K562 (cell line): ENCODE data around the gene NAV2. TPM values are rescaled to one million over a fixed set of nuclear protein-coding genes. Genes with fewer than 3 reads are reported as not detected.
A peak's percentile ranks its signal among the peaks of the same experiment; 100 is the strongest.

Source experiments
- BACH1 ChIP-seq: fragments of 200-800 bp; sonication (Bioruptor generic); IDR thresholded peaks from 2 replicates; pipeline ENCODE4 v1.6.1; 2016; ENCODE audit warnings: missing genetic modification characterization, missing compliant biosample characterization
- CBX5 ChIP-seq: IDR thresholded peaks from 2 replicates; pipeline ENCODE4 v1.6.1; 2014; ENCODE audit warnings: low read depth, borderline replicate concordance
- CXXC5 ChIP-seq: fragments of 250-450 bp; sonication (Bioruptor Pico); IDR thresholded peaks from 2 replicates; pipeline ENCODE4 v1.8.0; 2022; ENCODE audit warnings: inconsistent platforms, mild to moderate bottlenecking, moderate library complexity
- ELF1 ChIP-seq: fragments of 200-800 bp; sonication (Bioruptor generic); IDR thresholded peaks from 2 replicates; pipeline ENCODE4 v1.6.1; 2016; ENCODE audit warnings: missing genetic modification characterization, missing compliant biosample characterization
- FOXP1 ChIP-seq: sonication (generic); formaldehyde crosslinking; IDR thresholded peaks from 2 replicates; pipeline ENCODE4 v1.8.0; 2022; ENCODE audit warnings: mild to moderate bottlenecking, missing genetic modification reagents
- HCFC1 ChIP-seq: IDR thresholded peaks from 2 replicates; pipeline ENCODE4 v1.6.1; 2012; ENCODE audit warnings: low read depth, low read length, improper control_type of control experiment
- JUN ChIP-seq, 2 experiments: sonication (generic) in 1 of 2; formaldehyde crosslinking in 1 of 2; IDR thresholded peaks; 2 replicates each; pipeline versions ENCODE4 v1.6.1 to v1.8.0; 2012 to 2022; ENCODE audit warnings: borderline replicate concordance in 2 of 2, mild to moderate bottlenecking in 2 of 2, improper control_type of control experiment in 1 of 2, low read depth in 1 of 2, low read length in 1 of 2, missing genetic modification reagents in 1 of 2
- MECOM ChIP-seq: fragments of 250-450 bp; sonication (Bioruptor Pico); IDR thresholded peaks from 2 replicates; pipeline ENCODE4 v1.8.0; 2022; ENCODE audit warnings: inconsistent platforms
- NCOA1 ChIP-seq: fragments of 450-650 bp; IDR thresholded peaks from 2 replicates; pipeline ENCODE4 v1.6.1; 2016; ENCODE audit warnings: low read depth
- SMAD1 ChIP-seq: fragments of 150-350 bp; IDR thresholded peaks from 2 replicates; pipeline ENCODE4 v1.6.1; 2014; ENCODE audit warnings: low read length, low read depth; ENCODE audit not compliant: partially characterized antibody
- SREBF1 ChIP-seq: fragments of 150-350 bp; IDR thresholded peaks from 2 replicates; pipeline ENCODE4 v1.6.1; 2014; ENCODE audit warnings: antibody characterized with exemption, low read depth, low read length, borderline replicate concordance
- SRSF1 ChIP-seq: fragments of 200-400 bp; formaldehyde crosslinking; IDR thresholded peaks from 2 replicates; pipeline ENCODE4 v1.6.1; 2017; ENCODE audit warnings: mild to moderate bottlenecking, low read depth, low read length, moderate library complexity
- TCF7L2 ChIP-seq: fragments of 150-350 bp; IDR thresholded peaks from 2 replicates; pipeline ENCODE4 v1.6.1; 2016; ENCODE audit warnings: low read depth, mild to moderate bottlenecking, low read length, moderate library complexity
- U2AF1 ChIP-seq: fragments of 200-400 bp; formaldehyde crosslinking; optimal IDR thresholded peaks from 2 replicates; pipeline ENCODE3; 2017; ENCODE audit warnings: mild to moderate bottlenecking, low read depth, low read length, moderate library complexity
- XRCC4 ChIP-seq: IDR thresholded peaks from one replicate; pipeline ENCODE4 v1.6.1; 2011; ENCODE audit not compliant: insufficient read depth, insufficient read length; ENCODE audit errors: extremely low read depth
- ZKSCAN8 ChIP-seq: fragments of 200-800 bp; sonication (Bioruptor generic); IDR thresholded peaks from 2 replicates; pipeline ENCODE4 v1.6.1; 2016; ENCODE audit warnings: missing genetic modification characterization, missing compliant biosample characterization
- ZNF224 ChIP-seq: sonication (generic); formaldehyde crosslinking; IDR thresholded peaks from 2 replicates; pipeline ENCODE4 v1.8.0; 2022; ENCODE audit warnings: mild to moderate bottlenecking, missing genetic modification reagents
- ZNF232 ChIP-seq: sonication (generic); formaldehyde crosslinking; IDR thresholded peaks from 2 replicates; pipeline ENCODE4 v1.8.0; 2022; ENCODE audit warnings: mild to moderate bottlenecking, missing genetic modification reagents
- ZNF41 ChIP-seq: fragments of 250-450 bp; sonication (Bioruptor Pico); conservative IDR thresholded peaks from 2 replicates; pipeline ENCODE4 v1.4.0; 2020; ENCODE audit warnings: mild to moderate bottlenecking
- ZNF696 ChIP-seq: fragments of 250-450 bp; sonication (Bioruptor Pico); conservative IDR thresholded peaks from 2 replicates; pipeline ENCODE4 v1.4.0; 2020; ENCODE audit warnings: mild to moderate bottlenecking, moderate library complexity
- ZNF717 ChIP-seq: fragments of 250-450 bp; sonication (Bioruptor Pico); IDR thresholded peaks from 2 replicates; pipeline ENCODE4 v1.5.0; 2021
- polyA plus RNA-seq, 8 experiments: library from polyadenylated mRNA; depleted of rRNA in 4 of 8; stranded (reverse) in 5 of 8; unstranded in 3 of 8; fragments of >200 nt; fragmentation: Nextera tagmentation in 2 of 8; fragmentation: Illumina TruSeq in 1 of 8; extraction: Ambion mirVana in 2 of 8; extraction: Trizol in 1 of 8; gene quantifications; 2 replicates each; pipeline versions ENCODE4 v1.2.1 to v1.2.3, GENCODE V29; 2011 to 2014; ENCODE audit warnings: inconsistent platforms in 1 of 8, missing spikeins in 1 of 8
- total RNA-seq, 7 experiments: library from RNA; depleted of rRNA in 6 of 7; stranded (reverse); fragments of >200 nt in 6 of 7; fragmentation: Illumina TruSeq in 2 of 7; extraction: Trizol in 2 of 7; gene quantifications; 2 replicates each; pipeline versions ENCODE4 v1.2.1 to v1.2.3, GENCODE V29; 2011 to 2021; ENCODE audit warnings: low replicate concordance in 1 of 7
- TF ChIP-seq, protein P1 (sequence below): fragments of 250-450 bp; sonication (Bioruptor Pico); IDR thresholded peaks from 2 replicates; pipeline ENCODE4 v1.8.0; 2021; ENCODE audit warnings: moderate library complexity, mild to moderate bottlenecking, inconsistent platforms
- TF ChIP-seq, protein P2 (sequence below), 2 experiments: fragments of 200-800 bp in 1 of 2; sonication (Bioruptor generic) in 1 of 2; sonication (generic) in 1 of 2; formaldehyde crosslinking in 1 of 2; IDR thresholded peaks in 1 of 2; conservative IDR thresholded peaks in 1 of 2; 2 replicates each; pipeline versions ENCODE4 v1.5.0 to v1.6.1; 2016 to 2020; ENCODE audit warnings: missing compliant biosample characterization in 1 of 2, missing genetic modification characterization in 1 of 2, missing genetic modification reagents in 1 of 2
- TF ChIP-seq, protein P3 (sequence below): sonication (generic); formaldehyde crosslinking; IDR thresholded peaks from 2 replicates; pipeline ENCODE4 v1.8.0; 2022; ENCODE audit warnings: mild to moderate bottlenecking, missing genetic modification reagents

Gene NAV2
- total and polyA plus RNA-seq, 9 of the 15 experiments (the other 6 are each of a cell fraction or from before 2014, with no cell fraction given) = 0.03 to 0.35 (median 0.05) TPM

DNA sequence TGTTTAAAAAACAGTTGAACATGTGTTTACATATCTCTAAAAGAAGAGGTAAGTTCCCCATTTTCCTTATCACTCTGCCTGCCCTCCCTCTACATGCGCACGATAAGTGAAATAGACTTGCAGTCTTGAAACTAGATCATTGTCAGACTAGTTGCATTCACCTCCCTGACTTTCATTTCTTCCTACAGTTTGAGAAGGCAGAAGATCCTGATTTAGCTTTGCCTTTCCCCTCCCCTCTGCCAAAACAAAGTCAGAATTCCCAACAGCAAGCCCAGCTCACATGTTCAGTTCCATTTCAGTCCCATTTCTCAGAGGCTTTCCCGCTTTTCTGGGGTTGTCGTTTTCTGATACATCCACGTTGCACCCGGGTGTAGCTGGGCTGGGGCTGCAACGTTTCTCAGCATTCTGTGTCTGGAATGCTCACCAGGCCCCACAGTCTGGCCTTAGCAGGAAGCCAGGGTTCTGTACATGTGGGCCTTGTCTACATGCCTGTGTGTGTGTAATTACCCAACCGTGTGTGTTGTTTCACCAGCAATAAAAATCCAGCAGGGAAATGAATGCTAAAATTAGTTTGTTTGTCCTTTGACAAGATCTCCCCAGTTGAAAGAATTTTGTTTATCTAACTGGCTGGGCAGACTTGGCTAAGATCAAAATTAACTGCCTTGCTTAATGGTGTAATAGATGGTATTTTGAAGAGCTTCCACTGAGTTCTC is 268.5 kb downstream of the NAV2 start (continued):
- TF ChIP-seq JUN (IDR thresholded peaks at IDR 0.05; ENCODE audit: borderline replicate concordance, low read depth, low read length) = no peak
- TF ChIP-seq JUN (CRISPR knock-in tag; IDR thresholded peaks at IDR 0.05; ENCODE audit: borderline replicate concordance) = no peak
- TF ChIP-seq U2AF1 = no peak
- TF ChIP-seq MECOM (CRISPR knock-in tag) = no peak
- no peak for TF ChIP-seq FOXP1 (CRISPR knock-in tag)
- no peak; the same call in 1 of the 2 replicates for TF ChIP-seq CBX5
- TF ChIP-seq SMAD1 = no peak
- TF ChIP-seq NCOA1 = no peak
- TF ChIP-seq ZNF41 (CRISPR knock-in tag) = no peak
- no peak for TF ChIP-seq SREBF1
- TF ChIP-seq ZNF696 (CRISPR knock-in tag) = no peak
- no peak for TF ChIP-seq HCFC1
- TF ChIP-seq SRSF1 = no peak
- TF ChIP-seq, protein P1, sequence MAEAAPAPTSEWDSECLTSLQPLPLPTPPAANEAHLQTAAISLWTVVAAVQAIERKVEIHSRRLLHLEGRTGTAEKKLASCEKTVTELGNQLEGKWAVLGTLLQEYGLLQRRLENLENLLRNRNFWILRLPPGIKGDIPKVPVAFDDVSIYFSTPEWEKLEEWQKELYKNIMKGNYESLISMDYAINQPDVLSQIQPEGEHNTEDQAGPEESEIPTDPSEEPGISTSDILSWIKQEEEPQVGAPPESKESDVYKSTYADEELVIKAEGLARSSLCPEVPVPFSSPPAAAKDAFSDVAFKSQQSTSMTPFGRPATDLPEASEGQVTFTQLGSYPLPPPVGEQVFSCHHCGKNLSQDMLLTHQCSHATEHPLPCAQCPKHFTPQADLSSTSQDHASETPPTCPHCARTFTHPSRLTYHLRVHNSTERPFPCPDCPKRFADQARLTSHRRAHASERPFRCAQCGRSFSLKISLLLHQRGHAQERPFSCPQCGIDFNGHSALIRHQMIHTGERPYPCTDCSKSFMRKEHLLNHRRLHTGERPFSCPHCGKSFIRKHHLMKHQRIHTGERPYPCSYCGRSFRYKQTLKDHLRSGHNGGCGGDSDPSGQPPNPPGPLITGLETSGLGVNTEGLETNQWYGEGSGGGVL (CRISPR knock-in tag) = no peak
- TF ChIP-seq ZNF717 (CRISPR knock-in tag) = 0 out of 2 replicates have a peak, but pooled peaks have one; percentile 28
- TF ChIP-seq ZKSCAN8 = 0 out of 2 replicates have a peak, but pooled peaks have one; percentile 5
- no peak for TF ChIP-seq XRCC4
- TF ChIP-seq BACH1 (tag) = peak; percentile 58
- no peak for TF ChIP-seq ZNF224 (CRISPR knock-in tag)
- peak; percentile 67 for TF ChIP-seq CXXC5
- no peak for TF ChIP-seq TCF7L2
- no peak for TF ChIP-seq ELF1 (tag)
- TF ChIP-seq, protein P2, sequence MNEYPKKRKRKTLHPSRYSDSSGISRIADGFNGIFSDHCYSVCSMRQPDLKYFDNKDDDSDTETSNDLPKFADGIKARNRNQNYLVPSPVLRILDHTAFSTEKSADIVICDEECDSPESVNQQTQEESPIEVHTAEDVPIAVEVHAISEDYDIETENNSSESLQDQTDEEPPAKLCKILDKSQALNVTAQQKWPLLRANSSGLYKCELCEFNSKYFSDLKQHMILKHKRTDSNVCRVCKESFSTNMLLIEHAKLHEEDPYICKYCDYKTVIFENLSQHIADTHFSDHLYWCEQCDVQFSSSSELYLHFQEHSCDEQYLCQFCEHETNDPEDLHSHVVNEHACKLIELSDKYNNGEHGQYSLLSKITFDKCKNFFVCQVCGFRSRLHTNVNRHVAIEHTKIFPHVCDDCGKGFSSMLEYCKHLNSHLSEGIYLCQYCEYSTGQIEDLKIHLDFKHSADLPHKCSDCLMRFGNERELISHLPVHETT (CRISPR knock-in tag; conservative IDR thresholded peaks at IDR 0.05 in 1 of 2, IDR thresholded peaks at IDR 0.05 in 1 of 2) = no peak
- TF ChIP-seq, protein P3, sequence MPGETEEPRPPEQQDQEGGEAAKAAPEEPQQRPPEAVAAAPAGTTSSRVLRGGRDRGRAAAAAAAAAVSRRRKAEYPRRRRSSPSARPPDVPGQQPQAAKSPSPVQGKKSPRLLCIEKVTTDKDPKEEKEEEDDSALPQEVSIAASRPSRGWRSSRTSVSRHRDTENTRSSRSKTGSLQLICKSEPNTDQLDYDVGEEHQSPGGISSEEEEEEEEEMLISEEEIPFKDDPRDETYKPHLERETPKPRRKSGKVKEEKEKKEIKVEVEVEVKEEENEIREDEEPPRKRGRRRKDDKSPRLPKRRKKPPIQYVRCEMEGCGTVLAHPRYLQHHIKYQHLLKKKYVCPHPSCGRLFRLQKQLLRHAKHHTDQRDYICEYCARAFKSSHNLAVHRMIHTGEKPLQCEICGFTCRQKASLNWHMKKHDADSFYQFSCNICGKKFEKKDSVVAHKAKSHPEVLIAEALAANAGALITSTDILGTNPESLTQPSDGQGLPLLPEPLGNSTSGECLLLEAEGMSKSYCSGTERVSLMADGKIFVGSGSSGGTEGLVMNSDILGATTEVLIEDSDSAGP (CRISPR knock-in tag) = no peak
- no peak for TF ChIP-seq ZNF232 (CRISPR knock-in tag)
